ENCODE data around the gene ADAT3.

Gene ADAT3

DNA sequence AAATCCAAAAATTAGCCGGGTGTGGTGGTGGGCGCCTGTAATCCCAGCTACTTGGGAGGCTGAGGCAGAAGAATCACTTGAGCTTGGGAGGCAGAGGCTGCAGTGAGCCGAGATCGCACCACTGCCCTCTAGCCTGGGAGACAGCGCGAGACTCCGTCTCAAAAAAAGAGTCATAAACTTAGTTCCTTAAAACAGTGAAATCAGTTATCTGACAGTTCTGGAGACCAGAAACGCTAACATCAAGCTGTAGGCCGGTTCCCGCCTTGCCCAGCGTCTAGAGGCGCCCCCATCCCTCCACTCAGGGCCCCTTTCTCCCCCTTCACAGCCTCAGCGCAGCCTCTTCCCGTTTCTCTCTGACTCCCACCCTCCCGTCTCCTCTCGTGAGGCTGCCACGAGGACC lies 11.9 kb downstream of the ADAT3 start:
- no peak for DNase-seq

DNA sequence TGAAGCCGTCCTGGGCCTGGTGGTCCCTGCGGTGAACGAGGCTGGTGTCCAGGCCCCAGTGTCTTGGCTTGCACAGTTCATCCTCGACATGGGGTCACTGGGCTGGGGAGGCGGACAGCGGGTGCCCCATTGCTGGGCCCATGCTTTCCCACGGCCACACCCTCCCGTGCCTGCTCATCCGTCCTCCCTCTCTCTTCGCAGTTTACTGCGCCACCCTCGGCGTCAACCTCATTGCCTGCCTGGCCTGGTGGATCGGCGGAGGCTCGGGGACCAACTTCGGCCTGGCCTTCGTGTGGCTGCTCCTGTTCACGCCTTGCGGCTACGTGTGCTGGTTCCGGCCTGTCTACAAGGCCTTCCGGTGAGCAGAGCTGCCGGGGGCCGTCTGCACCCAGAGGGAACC lies 12.7 kb downstream of the ADAT3 start:
- DNase-seq: no peak

DNA sequence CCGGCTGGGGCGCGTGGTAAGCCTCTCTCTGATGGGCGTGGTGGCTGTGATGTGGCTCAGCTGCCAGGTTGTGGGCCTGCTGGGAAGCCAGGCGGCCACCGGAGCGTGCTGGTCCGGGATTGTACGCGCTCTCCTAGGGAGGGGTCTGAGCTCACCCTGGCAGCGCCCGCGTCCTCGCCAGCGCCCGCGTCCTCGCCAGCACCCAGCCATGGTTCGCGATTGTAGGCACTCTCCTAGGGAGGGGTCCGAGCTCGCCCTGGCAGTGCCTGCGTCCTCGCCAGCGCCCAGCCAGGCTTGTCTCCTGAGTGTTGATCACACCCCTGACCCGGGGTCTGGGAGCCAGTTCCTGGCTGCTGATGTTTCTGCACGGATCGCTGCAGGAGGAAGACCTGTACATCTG lies 13.8 kb downstream of the ADAT3 start:
- no peak for DNase-seq

DNA sequence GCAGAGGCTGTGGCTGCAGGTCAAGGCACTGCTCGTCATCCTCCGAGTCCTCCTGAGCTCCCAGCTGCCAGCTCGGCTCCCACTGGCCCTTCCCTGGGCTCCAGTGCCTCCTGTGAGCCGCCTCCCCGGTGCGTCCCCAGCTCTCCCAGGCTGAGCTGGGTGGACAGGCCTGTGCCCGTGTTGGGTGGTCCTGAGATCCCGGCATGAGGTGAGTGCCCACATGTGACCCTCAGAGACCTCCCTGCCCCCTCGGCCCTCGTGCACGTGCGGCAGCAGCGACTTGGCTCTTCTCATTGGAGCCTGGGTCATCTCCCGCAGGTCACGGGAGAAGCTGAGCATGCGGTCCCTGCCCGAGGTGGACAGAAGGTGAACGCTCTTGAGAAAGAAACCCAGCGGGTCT lies 15.4 kb downstream of the ADAT3 start:
- DNase-seq: no peak

DNA sequence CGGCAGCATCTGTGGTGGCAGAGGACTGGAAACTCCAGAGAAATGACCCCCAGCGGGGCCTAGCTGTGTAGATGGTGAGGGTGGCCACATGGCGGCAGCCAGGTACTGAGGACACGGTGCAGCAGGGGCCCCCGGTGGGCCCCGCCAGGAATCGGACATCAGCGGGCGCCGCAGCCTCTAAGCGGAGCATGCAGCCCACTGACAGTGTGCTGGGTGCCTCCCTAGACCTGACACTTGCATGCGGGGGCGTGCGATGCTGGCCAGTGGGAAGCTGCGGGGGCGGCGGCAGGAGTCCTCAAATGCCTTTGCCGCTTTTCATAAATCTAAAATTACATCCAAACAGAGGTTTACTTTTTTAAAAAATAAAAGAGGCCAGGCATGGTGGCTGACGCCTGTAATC lies 16.1 kb downstream of the ADAT3 start:
- no peak for DNase-seq

DNA sequence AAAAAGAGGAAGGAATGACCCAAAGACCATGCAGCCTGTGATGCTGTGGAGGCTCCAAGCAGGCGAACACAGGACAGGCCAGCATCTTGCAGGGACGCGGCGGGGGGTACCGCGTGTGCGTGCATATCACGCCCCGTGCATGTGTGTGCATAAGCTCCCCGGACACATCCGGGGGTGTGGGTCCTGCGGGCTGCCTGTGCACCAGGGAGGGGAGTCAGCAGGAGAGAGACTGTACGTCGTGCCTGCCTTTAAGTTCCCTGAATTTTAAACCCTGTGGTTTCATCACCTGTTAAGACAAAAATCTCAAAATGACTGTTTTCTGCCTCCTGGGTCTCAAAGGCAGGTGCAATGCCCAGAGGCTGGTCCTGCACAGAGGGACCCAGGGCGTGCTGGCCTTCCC lies 16.6 kb downstream of the ADAT3 start:
- no peak for DNase-seq

DNA sequence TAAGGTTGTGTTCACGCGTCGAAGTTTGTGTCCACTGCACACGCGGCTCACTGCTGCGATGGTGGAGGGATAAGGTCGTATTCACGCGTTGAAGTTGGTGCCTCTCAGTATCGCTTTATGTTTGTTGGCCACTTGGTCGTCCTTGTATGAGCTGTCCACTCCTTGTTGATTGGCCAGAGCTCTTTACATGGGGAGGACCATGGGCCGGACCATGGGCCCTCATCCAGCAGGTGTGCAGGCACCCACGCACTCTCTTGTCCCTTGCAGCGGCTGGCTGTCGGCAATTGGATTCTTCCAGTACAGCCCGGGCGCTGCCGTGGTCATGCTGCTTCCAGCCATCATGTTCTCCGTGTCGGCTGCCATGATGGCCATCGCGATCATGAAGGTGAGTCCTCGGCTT lies 17.6 kb downstream of the ADAT3 start:
- DNase-seq: no peak

DNA sequence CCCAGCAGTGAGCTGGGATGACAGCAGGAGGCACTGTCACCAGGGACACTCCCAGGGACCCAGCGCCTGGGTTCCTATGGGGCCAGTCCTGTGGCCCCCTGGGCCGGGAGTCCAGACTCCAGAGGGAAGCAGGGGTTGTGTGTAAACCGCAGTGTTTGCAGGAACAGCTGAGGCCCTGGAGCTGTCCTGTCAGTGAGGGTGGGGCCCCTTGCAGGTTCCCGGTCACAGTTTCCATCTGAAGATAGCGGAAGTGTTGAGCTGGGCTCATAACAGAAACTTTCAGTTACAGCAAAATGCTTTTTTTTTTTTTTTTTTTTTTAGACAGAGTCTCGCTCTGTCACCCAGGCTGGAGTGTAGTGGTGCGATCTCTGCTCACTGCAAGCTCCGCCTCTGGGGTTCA lies 18.1 kb downstream of the ADAT3 start:
- no peak for DNase-seq

DNA sequence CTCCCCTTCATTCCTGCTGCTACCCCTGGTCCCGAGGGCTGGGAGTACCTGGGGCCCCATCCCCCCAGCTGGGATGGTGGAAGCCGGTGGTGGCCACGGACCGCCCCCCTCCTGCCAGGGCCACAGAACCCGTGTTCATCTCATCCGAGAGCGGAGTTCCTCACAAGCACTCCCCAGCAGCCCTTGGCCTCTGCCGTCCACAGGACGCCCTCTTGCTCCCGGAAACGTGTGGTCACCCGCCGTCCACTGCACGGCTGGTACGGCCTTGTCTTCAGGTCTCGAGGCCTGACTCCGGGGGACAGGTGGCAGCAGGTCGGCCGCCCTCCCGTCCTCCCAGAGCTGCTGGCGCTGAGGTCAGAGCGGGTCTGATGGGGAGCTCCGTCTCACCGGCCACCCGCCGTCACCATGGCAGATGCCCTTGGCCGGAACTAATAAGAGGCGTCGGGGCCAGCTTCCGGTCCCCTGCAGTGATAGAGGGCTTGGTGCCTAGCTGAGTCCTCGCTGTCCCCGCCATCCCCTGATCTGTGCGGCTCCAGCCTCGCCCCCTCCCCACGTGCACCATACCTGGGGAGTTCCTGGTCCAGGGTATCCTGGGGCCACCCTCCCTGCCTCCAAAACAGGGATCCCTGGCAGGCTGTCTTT lies 19.2 kb downstream of the ADAT3 start:
- DNase-seq: no peak

DNA sequence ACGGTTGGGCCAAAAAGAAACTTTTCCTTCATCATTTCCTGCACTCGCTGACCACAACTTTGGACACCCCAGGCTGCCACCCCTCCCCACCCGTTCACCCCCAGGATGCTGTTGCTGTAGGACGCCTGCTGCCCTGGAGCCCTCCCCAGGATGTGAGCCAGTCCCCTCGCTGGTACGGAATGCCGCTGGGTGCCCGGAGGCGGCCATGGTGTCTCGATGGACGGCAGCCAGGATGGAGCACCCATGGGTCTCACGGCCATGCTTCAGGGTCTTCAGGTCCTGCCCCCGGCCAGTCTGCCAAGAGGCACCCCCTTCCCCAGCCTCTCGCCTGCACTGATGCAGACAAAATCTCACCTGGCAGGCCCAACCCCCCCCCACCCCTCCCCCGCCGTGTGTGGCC lies 20.3 kb downstream of the ADAT3 start:
- no peak for DNase-seq

DNA sequence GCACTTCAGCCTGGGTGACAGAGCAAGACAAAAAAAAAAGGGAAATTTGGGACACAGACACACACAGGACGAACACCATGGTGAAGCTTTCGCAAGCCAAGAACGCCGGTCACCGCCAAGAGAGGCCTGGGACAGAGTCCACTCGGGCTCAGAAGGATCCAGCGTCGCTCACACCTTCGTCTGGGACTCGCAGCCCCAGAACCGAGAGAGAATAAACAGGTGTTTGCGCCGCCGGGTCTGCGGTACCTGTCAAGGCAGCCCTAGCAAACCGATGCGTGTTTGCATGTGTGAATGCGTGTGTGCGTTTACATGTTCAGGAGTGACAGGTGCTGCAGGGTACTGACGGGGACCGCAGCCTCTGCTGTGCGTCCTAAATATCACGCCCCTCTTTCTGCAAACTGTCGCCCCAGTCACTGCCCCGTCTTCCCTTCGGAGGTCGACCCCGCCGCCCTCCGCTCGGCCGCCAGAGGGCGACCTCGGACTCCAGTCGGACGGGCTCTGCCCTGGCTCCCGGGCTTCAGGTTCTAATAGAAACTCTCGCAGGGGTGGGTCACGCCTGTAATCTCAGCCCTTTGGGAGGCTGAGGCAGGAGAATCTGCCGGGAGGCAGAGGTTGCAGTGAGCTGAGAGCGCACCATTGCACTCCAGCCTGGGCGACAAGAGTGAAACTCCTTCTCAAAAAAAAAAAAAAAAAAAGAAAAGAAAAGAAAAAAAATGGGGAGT lies 24.0 kb downstream of the ADAT3 start:
- peak; percentile 48 for DNase-seq

DNA sequence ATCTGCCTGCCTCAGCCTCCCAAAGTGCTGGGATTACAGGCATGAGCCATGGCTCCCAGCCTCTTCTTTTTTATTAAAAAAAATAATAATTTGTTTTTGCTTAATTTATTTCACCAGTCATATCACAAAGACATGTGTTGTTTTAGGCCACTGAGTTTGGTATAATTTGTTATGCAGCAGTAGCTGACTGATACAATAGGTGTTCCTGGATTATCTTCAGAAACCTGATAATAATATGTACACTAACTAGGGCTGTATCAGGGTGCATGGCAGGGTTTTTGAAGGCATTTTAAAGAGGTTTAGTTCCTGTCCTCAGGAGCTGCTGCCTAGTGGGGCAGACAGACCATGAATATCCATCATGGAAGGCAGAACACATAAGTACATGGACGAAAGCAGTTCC lies 26.2 kb downstream of the ADAT3 start:
- no peak for DNase-seq

DNA sequence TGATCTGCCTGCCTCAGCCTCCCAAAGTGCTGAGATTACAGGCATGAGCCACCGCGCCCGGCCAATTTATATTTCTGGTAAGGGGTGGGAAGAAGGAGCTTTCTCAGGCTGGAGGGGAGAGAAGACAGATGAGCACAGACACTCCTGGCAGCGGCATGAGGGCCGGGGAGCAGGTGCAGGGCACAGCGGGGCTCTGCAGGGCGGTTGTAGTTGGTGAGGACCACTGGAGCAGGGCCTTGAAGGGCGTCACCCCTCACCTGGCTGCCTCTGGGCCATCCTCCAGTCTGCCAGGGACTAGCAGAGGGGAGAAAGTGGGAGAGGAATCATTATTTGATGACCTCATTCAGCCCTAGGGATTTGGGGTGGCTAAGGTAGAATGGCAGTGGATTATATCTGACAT lies 27.2 kb downstream of the ADAT3 start:
- DNase-seq: no peak

DNA sequence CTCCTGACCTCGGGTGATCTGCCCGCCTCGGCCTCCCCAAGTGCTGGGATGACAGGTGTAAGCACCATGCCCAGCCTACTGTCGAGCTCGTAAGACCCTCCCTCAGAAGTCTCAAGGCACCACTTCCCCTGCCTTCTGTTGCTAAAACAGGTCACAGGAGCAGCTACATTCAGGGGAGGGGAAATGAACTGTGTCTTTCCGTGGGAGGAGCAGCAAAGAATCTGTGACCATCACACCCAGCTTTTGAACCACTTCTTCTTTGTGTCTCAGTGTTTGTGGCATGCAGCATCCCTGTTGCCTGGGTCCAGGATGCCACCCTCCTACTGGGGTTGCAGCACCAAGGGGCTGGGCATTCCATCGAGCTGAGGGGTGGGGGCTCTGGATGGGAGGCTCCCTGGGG lies 28.0 kb downstream of the ADAT3 start:
- DNase-seq: no peak

DNA sequence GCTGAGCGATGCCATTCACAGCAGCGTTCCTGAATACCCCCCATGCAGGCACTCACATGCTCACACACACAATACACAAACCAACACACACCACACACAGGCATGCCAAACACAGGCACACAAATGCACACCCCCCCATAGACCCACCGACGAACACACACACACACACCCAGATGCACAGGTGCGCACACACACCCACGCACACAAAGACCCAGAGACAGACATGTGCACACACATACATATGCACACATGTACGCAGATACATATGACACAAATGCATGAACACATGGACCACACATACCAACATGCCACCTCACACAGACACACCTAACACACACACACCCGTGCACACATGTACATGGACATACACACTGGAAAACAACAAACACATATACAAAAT lies 28.7 kb downstream of the ADAT3 start:
- DNase-seq: no peak

DNA sequence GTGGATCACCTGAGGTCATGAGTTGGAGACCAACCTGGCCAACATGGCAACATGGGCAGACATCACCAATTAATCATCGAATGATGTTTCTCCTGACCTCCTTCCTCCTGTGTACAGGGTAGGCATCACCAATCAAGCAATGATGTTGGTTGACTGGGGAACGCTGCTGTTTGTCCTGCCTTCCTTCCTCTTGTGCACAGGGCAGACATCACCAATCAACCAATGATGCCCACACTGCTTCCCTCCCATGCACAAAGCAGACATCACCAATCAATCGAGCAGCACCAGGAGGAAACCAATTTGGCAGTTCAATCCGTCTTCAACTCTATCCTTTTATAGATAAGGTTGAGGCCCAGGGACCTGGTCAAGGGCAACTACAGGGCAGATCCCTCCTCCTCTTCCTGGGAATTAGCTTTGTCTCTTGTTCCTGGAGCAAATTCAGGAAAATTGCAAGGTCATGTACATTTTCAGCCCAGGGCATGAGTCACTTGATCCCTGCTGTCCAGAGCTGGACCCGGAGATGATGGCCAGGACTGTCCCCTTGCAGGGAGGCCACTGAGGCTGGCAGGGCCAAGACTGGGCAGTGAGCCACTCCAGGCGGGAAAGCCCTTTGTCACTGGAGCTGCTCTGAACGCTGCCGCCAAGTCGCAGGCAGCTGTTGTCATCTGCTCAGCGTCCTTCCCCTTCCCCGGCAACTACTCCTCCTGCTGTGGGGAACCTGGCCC lies 30.4 kb downstream of the ADAT3 start:
- no peak for DNase-seq

DNA sequence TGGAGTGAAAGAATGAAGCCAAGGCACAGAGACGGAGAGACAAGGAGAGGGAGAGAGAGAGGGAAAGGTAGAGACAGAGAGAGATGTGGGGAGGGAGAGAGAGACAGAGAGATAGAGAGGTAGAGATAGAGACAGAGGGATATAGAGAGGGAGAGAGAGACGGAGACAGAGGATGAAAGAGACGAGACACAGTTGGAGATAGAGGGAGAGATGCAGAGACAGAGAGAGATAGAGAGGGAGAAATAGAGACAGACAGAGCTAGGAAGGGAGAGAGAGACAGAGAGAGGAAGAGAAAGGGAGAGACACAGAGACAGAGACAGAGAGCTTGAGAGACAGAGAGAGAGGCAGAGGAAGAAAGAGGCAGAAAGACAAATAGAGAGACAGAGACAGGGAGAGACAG lies 31.2 kb downstream of the ADAT3 start:
- DNase-seq: no peak

DNA sequence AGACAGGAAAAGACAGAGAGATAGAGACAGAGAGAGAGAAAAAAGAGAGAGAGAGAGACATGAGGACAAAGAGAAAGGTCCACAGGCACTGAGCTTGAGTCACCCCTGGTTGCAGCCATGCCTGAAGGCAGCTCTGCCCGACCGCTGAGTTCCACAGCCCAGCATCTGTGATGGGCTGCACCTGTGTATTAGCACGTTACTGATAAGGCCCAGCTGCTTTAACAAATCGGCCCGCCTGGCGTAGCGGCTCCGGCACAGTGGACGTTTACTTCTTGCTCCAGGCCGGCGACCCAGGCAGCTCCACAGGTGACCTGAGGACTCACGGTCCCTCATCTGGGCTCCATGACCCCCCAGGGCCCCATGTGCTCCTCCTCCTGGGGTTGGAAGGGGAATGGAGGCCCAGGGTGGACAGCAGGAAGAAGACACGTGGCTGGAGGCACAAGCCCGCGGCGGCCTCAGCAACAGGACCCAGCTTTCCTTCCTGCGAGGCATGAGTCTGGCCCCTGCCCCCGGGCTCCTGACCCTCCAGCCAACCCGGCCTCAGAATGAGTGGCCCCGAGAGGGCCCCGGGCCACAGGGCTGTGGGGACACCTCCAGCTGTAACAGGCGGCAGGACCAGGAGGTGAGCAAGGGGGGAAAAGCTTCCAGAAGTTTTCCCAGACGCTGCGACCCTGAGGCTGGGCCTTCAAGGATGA lies 31.9 kb downstream of the ADAT3 start:
- DNase-seq: no peak

DNA sequence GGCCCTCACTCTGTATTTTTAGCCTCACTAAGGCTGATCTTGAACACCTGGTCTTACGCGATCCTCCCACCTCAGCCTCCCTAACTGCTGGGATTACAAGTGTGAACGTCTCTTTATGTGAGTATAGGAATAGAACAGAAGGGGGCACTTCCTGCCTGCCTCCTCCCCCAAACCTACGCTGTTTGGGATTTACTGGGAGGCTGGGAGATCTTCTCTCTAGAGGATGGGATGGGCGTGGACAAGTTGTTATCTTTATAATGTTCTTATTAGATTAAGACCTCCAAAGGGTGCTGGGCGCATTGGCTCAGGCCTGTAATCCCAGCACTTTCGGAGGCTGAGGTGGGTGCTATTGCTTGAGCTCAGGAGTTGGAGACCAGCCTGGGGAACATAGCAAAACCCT lies 32.9 kb downstream of the ADAT3 start:
- DNase-seq: no peak

DNA sequence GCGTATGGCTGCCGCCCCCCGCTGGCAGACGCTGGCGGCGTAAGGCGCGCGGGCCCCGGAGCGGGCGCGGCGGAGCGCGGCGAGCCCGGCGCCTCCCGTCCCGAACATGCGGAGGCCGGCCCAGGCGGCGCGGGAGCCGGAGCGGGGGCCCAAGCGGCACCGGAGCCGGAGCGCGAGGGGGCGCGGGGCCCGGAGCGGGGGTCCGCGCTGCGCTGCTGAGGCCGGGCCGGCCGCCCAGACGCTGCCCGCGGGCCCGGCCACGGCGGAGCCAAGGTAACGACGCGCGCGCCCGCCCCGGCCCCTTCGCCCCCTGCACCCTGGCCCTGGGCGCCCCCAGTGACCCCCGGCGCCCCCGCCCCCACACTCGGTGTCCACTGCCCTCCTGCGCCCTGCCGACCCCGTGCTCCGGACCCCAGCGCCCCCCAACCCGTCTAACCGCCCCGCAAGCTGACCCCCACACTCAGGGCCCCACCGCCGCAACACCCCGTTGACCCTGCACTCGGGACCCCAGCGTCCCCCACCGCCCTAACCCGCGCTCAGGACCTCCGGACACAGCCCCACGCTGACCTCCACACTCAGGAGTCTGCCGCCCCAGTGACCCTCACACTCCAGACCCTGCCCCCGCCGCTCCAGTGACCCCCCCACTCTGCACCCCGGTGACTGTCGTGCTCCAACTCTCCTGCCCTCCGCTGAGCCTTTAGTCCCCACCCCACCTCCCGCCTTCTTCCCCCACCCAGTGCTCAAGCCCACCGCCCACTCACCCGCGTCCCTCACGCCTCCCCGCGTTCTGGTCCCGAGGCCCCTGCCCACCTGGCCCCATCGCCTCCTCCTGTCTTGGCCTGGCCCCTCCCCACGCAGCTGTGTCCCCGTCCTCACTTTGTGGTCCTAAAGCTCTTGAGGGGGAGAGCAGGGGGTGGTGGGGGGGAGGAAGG lies 36.2 kb downstream of the ADAT3 start, which contains the start of gene CSNK1G2:
Gene CSNK1G2 (plus strand): TSS at position 27 of the 932 bp plus-strand sequence. CDS start 28,601 bp downstream, outside the sequence.
- DNase-seq: no peak

DNA sequence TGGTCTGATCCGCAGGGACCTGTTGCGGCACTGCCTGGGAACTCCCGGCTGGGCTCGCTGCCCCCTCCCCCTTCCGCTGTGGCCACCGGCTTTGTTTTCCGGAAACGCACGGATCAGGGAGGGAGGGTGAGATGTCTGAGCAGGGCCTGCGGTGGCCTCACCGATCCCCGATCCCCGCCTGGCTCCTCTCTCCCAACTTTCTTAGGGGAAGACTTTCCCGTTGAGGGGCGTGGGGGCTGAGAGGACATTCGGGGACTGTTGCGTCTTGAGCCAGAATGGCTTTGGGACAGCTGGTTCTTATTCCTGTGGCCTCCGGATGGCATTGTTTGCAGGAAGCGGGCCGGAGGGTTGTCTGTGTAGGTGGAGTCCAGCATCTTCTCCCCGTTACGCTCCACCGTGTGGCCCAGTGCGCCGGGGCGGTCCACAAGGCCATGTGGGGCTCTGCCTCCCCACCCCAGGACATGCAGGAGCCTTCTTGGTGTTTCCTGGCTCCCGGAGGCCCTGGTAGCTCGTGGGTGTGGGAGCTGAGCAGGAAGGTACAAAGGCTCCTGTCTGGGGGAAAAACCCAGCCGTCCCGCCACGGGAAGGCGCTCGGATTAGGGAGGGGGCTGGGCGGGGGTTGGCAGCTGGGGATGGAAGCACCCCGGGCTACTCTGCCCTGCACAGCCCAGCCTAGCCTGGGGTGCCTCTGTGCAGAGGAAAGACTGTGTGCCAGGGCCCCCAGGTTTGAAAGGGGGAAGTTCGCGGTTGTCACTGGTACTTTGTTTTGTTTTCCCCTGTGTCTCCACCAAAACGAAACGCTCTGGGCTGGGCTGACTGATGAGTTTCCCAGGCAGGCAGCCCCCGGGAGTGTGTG lies 37.1 kb downstream of the ADAT3 start:
- DNase-seq: no peak

Data from NCI-H510A (cell line).